K562 (cell line): Measurements from ENCODE around the gene CYB5D1. TPM values are rescaled to one million over a fixed set of nuclear protein-coding genes. Genes with fewer than 3 reads are reported as not detected.

Experiments used
- ARHGAP35 ChIP-seq: fragments of 450-650 bp; IDR thresholded peaks from 2 replicates; pipeline ENCODE4 v1.6.1; 2018; ENCODE audit not compliant: partially characterized antibody
- ARID1B ChIP-seq: fragments of 450-650 bp; IDR thresholded peaks from 2 replicates; pipeline ENCODE4 v1.6.1; 2016; ENCODE audit warnings: antibody characterized with exemption, mild to moderate bottlenecking, inconsistent platforms
- ATF6 ChIP-seq: sonication (generic); formaldehyde crosslinking; IDR thresholded peaks from 2 replicates; pipeline ENCODE4 v1.4.0; 2020; ENCODE audit warnings: mild to moderate bottlenecking, missing genetic modification reagents
- BACH1 ChIP-seq: fragments of 200-800 bp; sonication (Bioruptor generic); IDR thresholded peaks from 2 replicates; pipeline ENCODE4 v1.6.1; 2016; ENCODE audit warnings: missing genetic modification characterization, missing compliant biosample characterization
- FOXK2 ChIP-seq, 2 experiments: fragments of 450-650 bp; IDR thresholded peaks in 1 of 2; conservative IDR thresholded peaks in 1 of 2; 2 replicates each; pipeline ENCODE4 v1.6.1; 2016; ENCODE audit warnings: low read depth in 2 of 2, mild to moderate bottlenecking in 1 of 2
- HMG20B ChIP-seq: fragments of 250-450 bp; sonication (Bioruptor Pico); IDR thresholded peaks from 2 replicates; pipeline ENCODE4 v1.5.0; 2021; ENCODE audit warnings: mild to moderate bottlenecking
- HOMEZ ChIP-seq: fragments of 250-450 bp; sonication (Bioruptor Pico); IDR thresholded peaks from 2 replicates; pipeline ENCODE4 v1.4.0; 2020; ENCODE audit warnings: mild to moderate bottlenecking, moderate library complexity
- MEF2A ChIP-seq: IDR thresholded peaks from 2 replicates; pipeline ENCODE4 v1.6.1; 2011; ENCODE audit warnings: low read depth, mild to moderate bottlenecking, low read length, moderate library complexity; ENCODE audit not compliant: control insufficient read depth
- PKNOX1 ChIP-seq: fragments of 450-650 bp; IDR thresholded peaks from 2 replicates; pipeline ENCODE4 v1.6.1; 2016
- POLR2G ChIP-seq: fragments of 200-400 bp; formaldehyde crosslinking; IDR thresholded peaks from 2 replicates; pipeline ENCODE4 v1.6.1; 2017; ENCODE audit warnings: low read depth, mild to moderate bottlenecking, antibody characterized with exemption, low read length, moderate library complexity
- RFX1 ChIP-seq: fragments of 450-650 bp; IDR thresholded peaks from 2 replicates; pipeline ENCODE4 v1.6.1; 2016; ENCODE audit warnings: mild to moderate bottlenecking, moderate library complexity
- RFX7 ChIP-seq: fragments of 250-450 bp; sonication (Bioruptor Pico); IDR thresholded peaks from 2 replicates; pipeline ENCODE4 v1.5.1; 2021; ENCODE audit warnings: mild to moderate bottlenecking
- SMAD3 ChIP-seq: fragments of 450-650 bp; formaldehyde crosslinking; conservative IDR thresholded peaks from 2 replicates; pipeline ENCODE4 v1.4.0; 2020; ENCODE audit warnings: mild to moderate bottlenecking
- SMARCA5 ChIP-seq: fragments of 450-650 bp; IDR thresholded peaks from 2 replicates; pipeline ENCODE4 v1.6.1; 2016
- SMARCC2 ChIP-seq: fragments of 450-650 bp; IDR thresholded peaks from 2 replicates; pipeline ENCODE4 v1.6.1; 2017; ENCODE audit warnings: antibody characterized with exemption, moderate library complexity, mild to moderate bottlenecking, low read depth
- TCF7L2 ChIP-seq: fragments of 150-350 bp; IDR thresholded peaks from 2 replicates; pipeline ENCODE4 v1.6.1; 2016; ENCODE audit warnings: low read depth, mild to moderate bottlenecking, low read length, moderate library complexity
- TRIM24 ChIP-seq, 2 experiments: fragments of 450-650 bp; IDR thresholded peaks; 2 replicates each; pipeline ENCODE4 v1.6.1; 2016
- TSHZ1 ChIP-seq: fragments of 250-450 bp; sonication (Bioruptor Pico); IDR thresholded peaks from 2 replicates; pipeline ENCODE4 v1.4.0; 2020; ENCODE audit warnings: mild to moderate bottlenecking, moderate library complexity
- ZBTB8A ChIP-seq: fragments of 450-650 bp; IDR thresholded peaks from 2 replicates; pipeline ENCODE4 v1.6.1; 2018; ENCODE audit warnings: mild to moderate bottlenecking, moderate library complexity; ENCODE audit not compliant: partially characterized antibody
- ZNF444 ChIP-seq: fragments of 250-450 bp; sonication (Bioruptor Pico); IDR thresholded peaks from 2 replicates; pipeline ENCODE4 v1.4.0; 2020; ENCODE audit warnings: mild to moderate bottlenecking, moderate library complexity
- ZSCAN32 ChIP-seq: fragments of 450-650 bp; formaldehyde crosslinking; IDR thresholded peaks from 2 replicates; pipeline ENCODE4 v1.4.0; 2020; ENCODE audit warnings: mild to moderate bottlenecking, moderate library complexity
- polyA plus RNA-seq, 8 experiments: library from polyadenylated mRNA; depleted of rRNA in 4 of 8; stranded (reverse) in 5 of 8; unstranded in 3 of 8; fragments of >200 nt; fragmentation: Nextera tagmentation in 2 of 8; fragmentation: Illumina TruSeq in 1 of 8; extraction: Ambion mirVana in 2 of 8; extraction: Trizol in 1 of 8; gene quantifications; 2 replicates each; pipeline versions ENCODE4 v1.2.1 to v1.2.3, GENCODE V29; 2011 to 2014; ENCODE audit warnings: inconsistent platforms in 1 of 8, missing spikeins in 1 of 8
- total RNA-seq, 7 experiments: library from RNA; depleted of rRNA in 6 of 7; stranded (reverse); fragments of >200 nt in 6 of 7; fragmentation: Illumina TruSeq in 2 of 7; extraction: Trizol in 2 of 7; gene quantifications; 2 replicates each; pipeline versions ENCODE4 v1.2.1 to v1.2.3, GENCODE V29; 2011 to 2021; ENCODE audit warnings: low replicate concordance in 1 of 7

CYB5D1 gene
- total and polyA plus RNA-seq, 9 of the 15 experiments (the other 6 are each of a cell fraction or from before 2014, with no cell fraction given): 2.4 to 7.9 (median 5.7) TPM

- TF ChIP-seq ATF6 (CRISPR knock-in tag) (no peak), ARID1B (peak; percentile 19; the same call in 1 of the 2 replicates), FOXK2 (conservative IDR thresholded peaks at IDR 0.05 in 1 of 2, IDR thresholded peaks at IDR 0.05 in 1 of 2; ENCODE audit: low read depth in 2 of 2) (peak; percentile 45 to 58; a peak in 2 of 4 replicates), SMARCA5 (no peak), POLR2G (peak; percentile 94), ZNF444 (CRISPR knock-in tag) (no peak), PKNOX1 (peak; percentile 71; the same call in 1 of the 2 replicates), TCF7L2 (no peak), RFX7 (no peak), ARHGAP35 (peak; percentile 96), SMAD3 (CRISPR knock-in tag) (no peak), ZBTB8A (no peak), BACH1 (tag) (peak; percentile 45), HOMEZ (CRISPR knock-in tag) (no peak), HMG20B (CRISPR knock-in tag) (no peak), TRIM24 (IDR thresholded peaks at IDR 0.05) (no peak), ZSCAN32 (CRISPR knock-in tag) (no peak), TSHZ1 (CRISPR knock-in tag) (no peak), RFX1 (peak; percentile 95), MEF2A (no peak), SMARCC2 (no peak)
Observed at GRCh38 chr17:7856811-7857712, 741 bp upstream of the CYB5D1 start, which contains the start of gene NAA38 (continued).
